IPS-11a (cell line): Measurements from ENCODE around the gene NFE2L2.
"Not testable (repeated sequence)": the region's sequence is repeated elsewhere in the genome, so short reads cannot be mapped to it uniquely, and the experiment has no call there.

Experiments used
- H3K4me3 ChIP-seq: one replicate; pipeline ENCODE4 v1.5.1; 2013; ENCODE audit warnings: low read depth, low read length, control low read depth

NFE2L2 gene

GRCh38 chr2:177204417-177204816 is 60.1 kb downstream of the NFE2L2 start:
- H3K4me3 ChIP-seq, result no peak overlapping the region

GRCh38 chr2:177201919-177202346 is 62.6 kb downstream of the NFE2L2 start:
- H3K4me3 ChIP-seq, result no peak overlapping the region

DNA sequence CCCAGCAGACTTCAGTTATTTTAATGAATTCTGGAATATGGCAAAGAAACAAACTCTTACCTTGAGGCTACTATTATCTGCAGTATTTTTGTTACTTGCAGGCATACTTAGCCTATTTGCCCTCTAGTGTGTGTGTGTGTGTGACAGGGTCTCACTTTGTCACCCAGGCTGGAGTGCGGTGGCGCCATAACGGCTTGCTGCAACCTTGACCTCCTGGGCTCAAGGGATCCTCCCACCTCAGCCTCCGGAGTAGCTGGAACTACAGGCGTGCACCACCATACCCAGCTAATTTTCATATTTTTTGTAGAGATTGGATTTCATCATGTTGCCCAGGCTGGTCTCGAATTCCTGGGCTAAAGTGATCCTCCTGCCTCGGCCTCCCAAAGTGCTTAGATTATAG is 64.1 kb downstream of the NFE2L2 start:
- not testable (repeated sequence) for H3K4me3 ChIP-seq

GRCh38 chr2:177195194-177195593 is 69.3 kb downstream of the NFE2L2 start:
- no peak overlapping the region for H3K4me3 ChIP-seq

GRCh38 chr2:177193240-177193639 is 71.3 kb downstream of the NFE2L2 start:
- H3K4me3 ChIP-seq, result no peak overlapping the region

DNA sequence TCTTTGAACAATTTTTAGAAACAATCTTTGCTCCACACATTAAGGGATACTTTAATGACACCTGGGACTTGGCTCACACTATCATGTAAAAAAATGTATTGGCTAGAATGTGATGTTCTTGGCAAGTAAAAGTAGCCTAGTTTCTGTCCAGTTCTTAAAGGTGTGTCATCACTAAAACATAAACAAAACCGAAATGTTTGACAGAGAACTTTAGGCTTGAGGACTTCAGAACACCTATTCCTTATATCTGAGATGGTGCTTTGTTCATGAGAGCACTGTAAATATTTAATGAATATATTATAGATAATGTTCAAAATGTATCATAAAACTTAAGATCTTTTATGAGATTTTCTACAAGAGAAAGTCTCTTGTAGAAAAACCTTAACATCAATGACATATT is 71.7 kb downstream of the NFE2L2 start:
- no peak overlapping the region for H3K4me3 ChIP-seq

GRCh38 chr2:177190941-177191340 is 73.6 kb downstream of the NFE2L2 start:
- H3K4me3 ChIP-seq, result no peak overlapping the region

DNA sequence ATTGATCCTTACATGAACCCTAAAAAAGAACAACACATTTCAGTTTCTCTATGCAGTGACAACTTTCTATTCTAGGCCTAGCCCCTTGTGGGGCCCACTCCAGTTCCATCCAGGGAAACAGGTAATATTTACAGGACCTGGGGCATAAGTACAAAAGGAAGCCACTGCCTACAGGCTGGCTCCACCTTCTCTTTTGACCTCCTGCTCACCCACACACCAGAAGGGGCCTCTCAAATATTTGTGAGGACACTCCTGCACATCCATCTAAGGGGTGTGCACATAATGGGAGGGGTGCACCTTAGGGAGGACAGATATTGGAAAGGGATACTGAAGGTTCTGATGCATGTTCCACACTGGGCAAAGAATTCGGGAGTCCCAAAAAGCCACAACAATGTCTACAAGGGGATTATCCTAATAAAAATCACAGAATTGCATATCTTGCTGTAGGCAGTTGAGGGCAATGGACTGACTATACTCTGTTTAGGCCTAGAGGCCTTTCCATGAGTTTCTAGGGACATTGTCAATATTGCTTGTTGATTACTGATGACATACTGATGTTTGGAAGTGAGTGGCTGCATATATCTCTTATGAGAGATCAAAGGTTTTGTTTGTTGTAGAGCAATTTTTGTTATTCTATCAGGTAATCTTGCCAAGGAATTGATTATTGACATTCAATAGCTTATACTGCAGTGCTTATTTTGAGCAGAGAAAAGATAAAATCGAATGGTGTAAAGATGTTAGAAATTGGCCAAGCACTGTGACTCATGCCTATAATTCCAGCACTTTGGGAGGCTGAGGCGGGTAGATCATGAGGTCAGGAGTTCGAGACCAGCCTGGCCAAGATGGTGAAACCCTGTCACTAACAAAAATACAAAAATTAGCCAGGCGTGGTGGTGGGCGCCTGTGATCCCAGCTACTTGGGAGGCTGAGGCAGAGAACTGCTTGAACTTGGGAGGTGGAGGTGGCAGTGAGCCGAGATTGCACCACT is 75.8 kb downstream of the NFE2L2 start:
- no peak overlapping the region for H3K4me3 ChIP-seq

GRCh38 chr2:177187631-177188312 is 76.8 kb downstream of the NFE2L2 start:
- H3K4me3 ChIP-seq, result no peak overlapping the region

DNA sequence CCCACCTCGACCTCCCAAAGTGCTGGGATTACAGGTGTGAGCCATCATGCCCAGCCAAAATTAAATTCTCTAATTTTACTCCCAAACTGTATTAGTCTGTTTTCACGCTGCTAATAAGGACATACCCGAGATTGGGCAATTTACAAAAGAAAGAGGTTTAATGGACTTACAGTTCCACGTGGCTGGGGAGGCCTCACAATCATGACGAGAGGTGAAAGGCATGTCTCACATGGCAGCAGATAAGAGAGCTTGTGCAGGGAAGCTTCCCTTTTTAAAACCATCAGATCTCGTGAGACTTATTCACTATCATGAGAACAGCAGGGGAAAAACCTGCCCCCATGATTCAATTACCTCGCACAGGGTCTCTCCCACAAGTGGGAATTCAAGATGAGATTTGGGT is 78.5 kb downstream of the NFE2L2 start:
- H3K4me3 ChIP-seq, result not testable (repeated sequence)

GRCh38 chr2:177184606-177185005 is 79.9 kb downstream of the NFE2L2 start:
- no peak overlapping the region for H3K4me3 ChIP-seq

GRCh38 chr2:177183860-177184259 is 80.7 kb downstream of the NFE2L2 start:
- H3K4me3 ChIP-seq, result no peak overlapping the region
